Activated B cell treated with CpG ODN at 0.5 μM for 24 hours (primary cell): ENCODE results near the gene YKT6. TPM values are rescaled to one million over a fixed set of nuclear protein-coding genes. Genes with fewer than 3 reads are reported as not detected.

ENCODE experiments used
- ATAC-seq: fragments of 200-7000 bp; cut with Tn5 transposase; one replicate; pipeline ENCODE4 v1.10.0; 2021; ENCODE audit warnings: low read depth, mild to moderate bottlenecking, moderate library complexity
- CTCF ChIA-PET: fragments of 350-600 bp; sonication (Branson Sonifier 250); formaldehyde crosslinking; loops from one replicate; lab custom pipeline; 2021; ENCODE audit warnings: antibody characterized with exemption; lab: Charles Lee
- POLR2A ChIA-PET: fragments of 350-600 bp; sonication (Branson Sonifier 250); formaldehyde crosslinking; loops from one replicate; lab custom pipeline; 2021; ENCODE audit warnings: antibody characterized with exemption; lab: Charles Lee
- DNase-seq: peaks from one replicate; pipeline ENCODE4 v3.0.0; 2022
- H3K27ac Mint-ChIP-seq: one replicate; pipeline ENCODE4 v1.8.0; 2020; ENCODE audit warnings: mixed read lengths
- H3K27me3 Mint-ChIP-seq: one replicate; pipeline ENCODE4 v1.8.0; 2021; ENCODE audit warnings: mixed read lengths
- H3K36me3 Mint-ChIP-seq: one replicate; pipeline ENCODE4 v1.8.0; 2021; ENCODE audit warnings: low read depth, mixed read lengths
- H3K4me1 Mint-ChIP-seq: one replicate; pipeline ENCODE4 v1.8.0; 2021; ENCODE audit warnings: mixed read lengths
- H3K4me3 Mint-ChIP-seq: one replicate; pipeline ENCODE4 v1.8.0; 2020; ENCODE audit warnings: mild to moderate bottlenecking, mixed read lengths
- H3K9me3 Mint-ChIP-seq: one replicate; pipeline ENCODE4 v1.8.0; 2020; ENCODE audit warnings: mixed read lengths
- intact Hi-C: fragments of 100-400 bp; cut with micrococcal nuclease; formaldehyde crosslinking; loops from one replicate; pipeline ENCODE4 v1.15.1; 2024
- total RNA-seq: library from RNA; stranded (reverse); gene quantifications from 2 replicates; pipeline ENCODE4 v1.2.3, GENCODE V29; 2022
- TF ChIP-seq, protein P1 (sequence below): fragments of 200-600 bp; IDR thresholded peaks from one replicate; pipeline ENCODE4 v1.8.0; 2022; ENCODE audit warnings: antibody characterized with exemption, mild to moderate bottlenecking

The YKT6 gene
- total RNA-seq, 1 donor from 2014 or later: 78.2 TPM

DNA sequence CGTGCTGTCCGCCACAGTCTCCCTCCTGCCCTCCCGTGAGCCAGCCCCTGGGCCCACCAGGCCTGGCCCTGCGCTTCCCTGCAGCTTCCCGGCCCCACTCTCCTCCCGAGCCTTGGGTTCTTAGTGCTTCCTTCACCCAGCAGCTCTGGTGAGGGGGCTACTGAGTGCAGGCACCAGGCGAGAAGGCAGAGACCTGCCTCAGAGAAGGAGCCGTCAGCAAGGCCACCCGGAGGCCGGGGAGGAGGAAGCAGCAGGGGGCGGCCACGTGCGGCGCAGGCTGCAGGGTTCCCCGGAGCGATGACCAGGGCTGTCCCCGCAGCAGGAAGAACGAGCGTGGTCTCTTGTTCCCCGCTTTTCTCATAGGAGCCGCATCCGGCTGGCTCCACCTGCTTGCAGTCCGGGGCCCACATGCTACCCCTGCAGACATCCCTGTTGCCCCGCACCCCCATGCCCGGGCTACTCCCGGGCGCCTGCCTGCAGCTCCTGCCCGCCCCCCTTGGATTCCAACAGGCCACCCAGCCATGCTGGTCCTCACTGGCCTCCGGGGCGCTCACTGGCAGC is 20.5 kb downstream of the YKT6 start:
- no peak for ATAC-seq
- POLR2A ChIA-PET: no interaction called here

DNA sequence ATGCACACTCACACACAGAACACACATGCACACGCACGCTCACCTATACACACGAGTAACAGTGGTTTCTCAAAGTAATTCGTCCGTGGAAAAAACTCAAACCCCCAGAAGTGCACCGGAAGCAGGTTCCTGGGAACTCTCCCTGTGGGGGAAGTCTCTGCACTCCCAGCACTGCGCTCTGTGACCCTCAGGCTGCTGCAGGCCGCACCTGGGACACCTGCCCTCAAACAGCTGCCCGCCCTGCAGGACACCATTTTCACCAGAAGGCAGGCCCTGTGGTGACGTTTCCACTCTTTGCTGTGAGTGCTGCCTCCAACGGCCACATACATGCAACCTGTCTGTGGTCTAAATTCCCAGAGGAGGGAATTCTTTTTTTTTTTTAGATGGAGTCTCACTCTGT is 21.3 kb downstream of the YKT6 start:
- no peak overlapping the region for H3K4me3 Mint-ChIP-seq
- H3K27me3 Mint-ChIP-seq: peaks cover 5% of the 10 kb centered on the region
- ChIA-PET CTCF (no interaction called here), POLR2A (no interaction called here)
- ATAC-seq: no peak
- no peaks in the 10 kb centered on the region for H3K9me3 Mint-ChIP-seq
- DNase-seq: no peak
- intact Hi-C loops: no loop called here
- no peaks in the 10 kb centered on the region for H3K36me3 Mint-ChIP-seq
- no peak overlapping the region for H3K27ac Mint-ChIP-seq
- no peaks in the 10 kb centered on the region for H3K4me1 Mint-ChIP-seq
- TF ChIP-seq, protein P1, sequence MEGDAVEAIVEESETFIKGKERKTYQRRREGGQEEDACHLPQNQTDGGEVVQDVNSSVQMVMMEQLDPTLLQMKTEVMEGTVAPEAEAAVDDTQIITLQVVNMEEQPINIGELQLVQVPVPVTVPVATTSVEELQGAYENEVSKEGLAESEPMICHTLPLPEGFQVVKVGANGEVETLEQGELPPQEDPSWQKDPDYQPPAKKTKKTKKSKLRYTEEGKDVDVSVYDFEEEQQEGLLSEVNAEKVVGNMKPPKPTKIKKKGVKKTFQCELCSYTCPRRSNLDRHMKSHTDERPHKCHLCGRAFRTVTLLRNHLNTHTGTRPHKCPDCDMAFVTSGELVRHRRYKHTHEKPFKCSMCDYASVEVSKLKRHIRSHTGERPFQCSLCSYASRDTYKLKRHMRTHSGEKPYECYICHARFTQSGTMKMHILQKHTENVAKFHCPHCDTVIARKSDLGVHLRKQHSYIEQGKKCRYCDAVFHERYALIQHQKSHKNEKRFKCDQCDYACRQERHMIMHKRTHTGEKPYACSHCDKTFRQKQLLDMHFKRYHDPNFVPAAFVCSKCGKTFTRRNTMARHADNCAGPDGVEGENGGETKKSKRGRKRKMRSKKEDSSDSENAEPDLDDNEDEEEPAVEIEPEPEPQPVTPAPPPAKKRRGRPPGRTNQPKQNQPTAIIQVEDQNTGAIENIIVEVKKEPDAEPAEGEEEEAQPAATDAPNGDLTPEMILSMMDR: no peak

More for the DNA sequence above, 20.5 kb downstream of the YKT6 start:
- Mint-ChIP-seq H3K36me3 (no peaks in the 10 kb centered on the region), H3K27me3 (peaks cover 5% of the 10 kb centered on the region), H3K27ac (no peak overlapping the region), H3K9me3 (no peaks in the 10 kb centered on the region), H3K4me3 (no peak overlapping the region), H3K4me1 (no peaks in the 10 kb centered on the region)
- DNase-seq: no peak
- CTCF ChIA-PET: no interaction called here
- intact Hi-C loops: no loop called here
- TF ChIP-seq, protein P1: no peak

DNA sequence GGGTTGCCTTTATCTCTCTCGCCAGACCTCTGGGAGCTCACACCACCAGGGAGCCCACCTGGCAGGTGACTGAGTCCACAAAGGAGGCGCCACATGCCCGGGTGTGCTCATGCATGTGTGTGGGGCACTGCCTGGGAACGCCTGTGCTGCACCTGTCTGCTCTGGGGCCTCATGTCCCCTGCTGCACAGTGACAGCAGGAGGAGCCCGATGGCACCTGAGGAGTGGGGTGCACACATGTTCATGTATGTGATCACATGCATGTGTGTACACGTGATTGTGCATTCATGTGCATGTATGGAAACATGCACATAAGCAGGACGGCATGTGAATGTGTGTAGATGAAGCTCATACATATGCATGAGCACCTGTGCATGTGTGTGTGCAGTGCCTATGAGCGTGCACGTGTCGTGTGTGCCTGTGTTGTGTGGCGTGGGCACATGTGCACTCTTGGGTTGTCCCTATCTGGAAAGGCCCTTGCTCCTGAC is 22.0 kb downstream of the YKT6 start:
- H3K36me3 Mint-ChIP-seq: no peaks in the 10 kb centered on the region
- no peaks in the 10 kb centered on the region for H3K9me3 Mint-ChIP-seq
- TF ChIP-seq, protein P1: no peak
- DNase-seq (no peak), ATAC-seq (no peak)
- ChIA-PET POLR2A (no interaction called here), CTCF (no interaction called here)
- no peak overlapping the region for H3K4me3 Mint-ChIP-seq
- intact Hi-C loops: no loop called here
- peaks cover 5% of the 10 kb centered on the region for H3K27me3 Mint-ChIP-seq
- H3K4me1 Mint-ChIP-seq: no peaks in the 10 kb centered on the region
- no peak overlapping the region for H3K27ac Mint-ChIP-seq

DNA sequence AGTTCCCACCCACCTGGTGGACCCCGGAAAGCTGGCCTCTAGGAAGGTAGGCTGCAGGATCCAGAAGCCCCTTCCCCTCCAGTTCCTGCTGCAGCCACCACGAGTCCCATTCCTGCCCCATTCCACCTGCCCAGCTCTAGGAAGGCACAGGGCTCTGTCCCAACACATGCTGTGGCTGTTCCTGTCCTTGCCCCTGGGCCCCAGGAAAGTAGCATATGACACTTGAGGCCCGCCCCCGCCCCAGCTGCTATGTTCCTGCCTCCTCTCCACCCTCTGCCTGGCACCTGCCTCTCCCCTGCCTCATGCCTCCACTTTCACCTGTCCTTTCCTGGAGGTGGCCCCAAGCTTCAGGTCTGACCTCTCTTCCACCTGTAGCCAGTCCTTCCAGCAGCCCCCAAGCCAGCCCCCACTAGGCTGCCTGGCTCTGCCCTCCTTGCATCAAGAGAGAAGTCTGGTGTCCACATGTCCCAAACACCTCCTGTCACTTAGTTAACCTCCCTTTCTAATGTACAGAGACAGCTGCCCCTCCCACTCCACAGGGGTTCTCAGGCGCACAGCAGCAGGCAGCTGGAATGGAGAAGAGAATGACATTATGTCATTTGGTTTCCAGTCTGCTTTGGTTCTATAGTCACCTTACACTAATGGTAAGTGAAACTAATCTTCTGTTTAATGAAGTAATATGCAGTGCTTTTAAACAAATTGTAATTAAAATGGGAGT is 22.7 kb downstream of the YKT6 start:
- Mint-ChIP-seq H3K27me3 (peaks cover 5% of the 10 kb centered on the region), H3K4me1 (no peaks in the 10 kb centered on the region), H3K4me3 (no peak overlapping the region), H3K9me3 (no peaks in the 10 kb centered on the region), H3K27ac (no peak overlapping the region), H3K36me3 (no peaks in the 10 kb centered on the region)
- ATAC-seq (no peak), DNase-seq (no peak)
- intact Hi-C loops: no loop called here
- TF ChIP-seq, protein P1: no peak
- POLR2A ChIA-PET: no interaction called here
- CTCF ChIA-PET: no interaction called here

DNA sequence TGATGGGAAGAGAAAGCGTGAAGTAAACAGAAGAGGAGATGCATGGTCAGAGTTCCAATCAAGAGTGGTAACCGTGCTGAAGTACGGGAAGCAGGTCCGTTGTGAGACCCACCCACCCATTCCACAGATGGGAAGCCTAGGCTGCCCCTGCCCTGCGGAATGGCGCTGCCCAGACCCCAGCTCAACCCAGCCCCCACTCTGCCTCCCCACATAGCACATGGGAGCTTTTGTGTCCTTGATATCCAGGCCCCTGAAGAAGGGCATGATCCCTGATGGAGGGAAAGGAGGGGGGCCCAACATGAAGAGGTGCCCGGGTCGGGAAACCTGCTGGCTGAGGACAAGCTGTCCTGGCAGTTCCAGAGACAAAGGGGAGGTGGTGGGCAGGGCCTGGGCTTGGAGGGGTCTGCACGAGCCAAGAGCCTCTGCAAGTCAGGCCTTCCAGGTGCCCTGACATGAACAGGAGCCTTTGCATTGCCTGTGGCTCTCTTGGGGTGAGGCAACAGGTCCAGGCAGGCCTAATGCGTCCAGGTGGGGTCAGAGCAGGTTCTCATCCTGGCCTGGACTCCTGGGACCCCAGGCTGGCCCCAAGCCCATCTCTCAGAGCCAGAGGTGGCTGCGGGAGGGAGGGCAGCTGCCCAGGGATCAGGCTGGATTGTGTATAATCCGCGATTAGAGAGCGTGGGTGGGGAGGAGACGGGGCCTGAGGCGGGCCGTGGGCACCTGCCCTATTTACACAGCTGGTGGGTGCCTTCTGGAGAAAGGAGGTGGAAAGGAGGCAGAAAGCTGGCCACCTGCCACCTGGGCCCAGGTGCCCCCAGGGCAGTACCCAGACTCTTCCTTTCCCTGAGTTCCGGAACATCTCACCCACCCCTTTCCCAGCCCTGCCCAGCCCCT is 23.5 kb downstream of the YKT6 start:
- ChIA-PET CTCF (no interaction called here), POLR2A (no interaction called here)
- Mint-ChIP-seq H3K9me3 (no peaks in the 10 kb centered on the region), H3K36me3 (no peaks in the 10 kb centered on the region), H3K4me1 (no peaks in the 10 kb centered on the region), H3K4me3 (no peak overlapping the region), H3K27me3 (peaks cover 5% of the 10 kb centered on the region), H3K27ac (no peak overlapping the region)
- DNase-seq (no peak), ATAC-seq (no peak)
- TF ChIP-seq, protein P1: no peak
- intact Hi-C loops: no loop called here
